ACC112 (cell line): ENCODE data around the gene GRID1.
"Not testable (repeated sequence)": the region's sequence is repeated elsewhere in the genome, so short reads cannot be mapped to it uniquely, and the experiment has no call there.

Experiments used
- H2AFZ ChIP-seq: fragments of 200-600 bp; sonication (generic); one replicate; pipeline ENCODE4 v1.6.0; 2017; ENCODE audit warnings: antibody characterized with exemption, low read length; ENCODE audit not compliant: unreplicated experiment
- H3K27ac ChIP-seq: fragments of 200-600 bp; sonication (generic); 2 replicates; pipeline ENCODE4 v1.5.1; 2014; ENCODE audit warnings: low read depth, mild to moderate bottlenecking, antibody characterized with exemption, low read length, moderate library complexity
- H3K27me3 ChIP-seq: fragments of 200-600 bp; sonication (generic); 2 replicates; pipeline ENCODE4 v1.6.1; 2014; ENCODE audit warnings: mild to moderate bottlenecking, antibody characterized with exemption, low read length, moderate library complexity, mixed read lengths; ENCODE audit not compliant: insufficient read depth
- H3K36me3 ChIP-seq: fragments of 200-600 bp; sonication (generic); 2 replicates; pipeline ENCODE4 v1.6.1; 2016; ENCODE audit warnings: mild to moderate bottlenecking, antibody characterized with exemption, low read length, moderate library complexity, mixed read lengths; ENCODE audit not compliant: insufficient read depth
- H3K4me1 ChIP-seq: fragments of 200-600 bp; sonication (generic); one replicate; pipeline ENCODE4 v1.6.1; 2016; ENCODE audit warnings: low read length, mixed read lengths; ENCODE audit not compliant: insufficient read depth, unreplicated experiment, control insufficient read depth
- H3K4me3 ChIP-seq: fragments of 200-600 bp; sonication (generic); 2 replicates; pipeline ENCODE4 v1.5.1; 2014; ENCODE audit warnings: mild to moderate bottlenecking, low read depth, low read length
- H3K79me2 ChIP-seq: fragments of 200-600 bp; sonication (generic); one replicate; pipeline ENCODE4 v1.6.0; 2016; ENCODE audit warnings: low read length; ENCODE audit not compliant: control insufficient read depth, unreplicated experiment, insufficient read depth

GRID1 gene

DNA sequence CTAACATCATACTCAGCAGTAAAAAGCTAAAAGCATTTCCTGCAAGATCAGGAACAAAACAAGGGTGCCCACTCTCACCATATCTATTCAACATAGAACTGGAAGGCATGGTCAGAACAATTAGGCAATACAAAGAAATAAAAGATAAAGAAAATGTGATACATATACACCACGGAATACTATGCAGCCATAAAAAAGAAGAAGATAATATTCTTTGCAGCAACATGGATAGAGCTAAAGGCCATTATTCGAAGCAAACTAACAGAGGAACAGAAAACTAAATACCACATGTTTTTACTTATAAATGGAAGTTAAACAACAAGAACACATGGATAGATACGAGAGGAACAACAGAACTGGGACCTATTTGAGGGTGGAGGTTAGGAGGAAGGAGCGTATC, 652.7 kb downstream of the GRID1 start:
- Histone ChIP-seq H3K27me3 (no peaks in the 10 kb centered on the region), H3K79me2 (no peaks in the 10 kb centered on the region), H3K27ac (no peak overlapping the region), H3K4me1 (no peaks in the 10 kb centered on the region), H2AFZ (no peak overlapping the region), H3K4me3 (no peak overlapping the region), H3K36me3 (no peaks in the 10 kb centered on the region)

DNA sequence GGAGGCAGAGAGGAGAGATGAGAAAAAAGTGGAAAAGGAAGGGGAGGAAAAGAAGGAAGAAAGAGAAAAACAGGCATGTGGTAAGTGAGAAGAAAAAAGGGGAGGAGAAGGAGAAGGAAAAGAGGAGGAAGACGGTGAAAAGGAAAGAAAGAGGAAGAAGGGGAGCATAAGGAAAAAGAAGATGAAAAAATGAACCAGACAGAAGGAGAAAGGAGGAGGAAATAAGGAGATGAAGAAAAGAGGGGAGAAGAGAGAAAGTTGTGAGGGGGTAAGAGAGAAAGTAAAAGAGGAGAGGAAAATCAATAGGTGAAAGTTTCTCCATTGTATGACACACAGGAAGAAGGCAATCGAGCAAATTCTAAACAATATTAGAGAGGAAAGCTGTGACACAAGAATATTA, 663.8 kb downstream of the GRID1 start:
- H3K79me2 ChIP-seq, result no peaks in the 10 kb centered on the region

DNA sequence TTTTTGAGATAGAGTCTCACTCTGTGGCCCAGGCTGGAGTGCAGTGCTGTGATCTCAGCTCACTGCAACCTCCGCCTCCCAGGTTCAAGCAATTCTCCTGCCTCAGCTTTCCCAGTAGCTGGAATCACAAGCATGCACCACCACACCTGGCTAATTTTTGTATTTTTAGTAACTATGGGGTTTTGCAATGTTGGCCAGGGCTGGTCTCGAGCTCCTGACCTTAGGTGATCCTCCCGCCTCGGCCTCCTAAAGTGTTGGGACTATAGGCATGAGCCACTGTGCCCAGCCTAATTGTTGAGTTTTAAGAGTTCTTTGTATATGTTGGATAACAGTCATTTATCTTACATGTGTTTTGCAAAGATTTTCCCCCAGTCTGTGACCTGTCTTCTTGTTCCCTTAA, 667.5 kb downstream of the GRID1 start:
- not testable (repeated sequence) for H3K27ac ChIP-seq, H3K36me3 ChIP-seq, H2AFZ ChIP-seq, H3K27me3 ChIP-seq, H3K4me3 ChIP-seq, H3K79me2 ChIP-seq, H3K4me1 ChIP-seq

More for the DNA sequence above, 663.8 kb downstream of the GRID1 start:
- Histone ChIP-seq H3K27me3 (no peaks in the 10 kb centered on the region), H3K4me3 (no peak overlapping the region), H2AFZ (no peak overlapping the region), H3K4me1 (no peaks in the 10 kb centered on the region), H3K27ac (no peak overlapping the region), H3K36me3 (no peaks in the 10 kb centered on the region)

DNA sequence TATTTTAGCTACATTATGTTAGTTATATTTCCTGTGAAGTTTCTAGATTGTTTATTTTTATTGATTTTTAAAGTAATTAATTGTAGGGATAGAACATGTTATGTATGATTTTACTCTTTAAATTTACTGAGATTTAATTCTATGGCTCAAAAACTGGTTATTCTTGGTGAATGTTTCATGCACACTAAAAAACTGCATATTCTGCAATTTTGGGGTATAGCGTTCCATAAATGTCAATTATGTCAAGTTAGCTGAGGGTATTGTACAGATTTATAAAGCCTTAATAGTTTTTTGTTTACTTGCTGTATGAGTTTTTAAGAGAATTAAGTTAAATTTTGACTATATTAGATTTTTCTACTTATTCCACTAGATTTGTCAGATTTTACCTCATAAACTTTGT, 669.7 kb downstream of the GRID1 start:
- H2AFZ ChIP-seq, result no peak overlapping the region
- no peaks in the 10 kb centered on the region for H3K27me3 ChIP-seq
- no peaks in the 10 kb centered on the region for H3K36me3 ChIP-seq
- H3K4me1 ChIP-seq, result no peaks in the 10 kb centered on the region
- no peaks in the 10 kb centered on the region for H3K79me2 ChIP-seq
- H3K4me3 ChIP-seq, result no peak overlapping the region
- H3K27ac ChIP-seq, result no peak overlapping the region

DNA sequence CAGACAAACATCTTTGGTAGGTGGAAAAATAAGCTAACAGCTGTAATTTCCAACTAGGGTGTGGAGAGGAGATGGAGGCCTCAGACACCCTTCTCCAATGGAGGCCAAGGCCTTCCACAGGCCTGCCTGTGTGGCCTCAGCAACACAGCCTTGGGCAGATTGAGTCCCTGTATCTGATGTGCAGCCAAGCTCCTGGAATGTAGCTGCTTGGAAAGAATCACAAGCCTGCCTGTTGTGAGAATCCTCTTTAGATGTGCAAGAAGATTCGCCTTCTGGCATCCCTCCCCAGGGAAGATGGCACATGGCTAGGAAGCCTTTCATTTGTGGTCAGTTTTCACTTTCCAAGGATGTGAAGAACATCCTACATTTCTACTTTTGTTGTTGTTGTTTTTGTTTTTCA, 684.0 kb downstream of the GRID1 start:
- Histone ChIP-seq H3K27me3 (no peaks in the 10 kb centered on the region), H2AFZ (no peak overlapping the region), H3K4me3 (no peak overlapping the region), H3K36me3 (no peaks in the 10 kb centered on the region), H3K27ac (no peak overlapping the region), H3K4me1 (no peaks in the 10 kb centered on the region), H3K79me2 (no peaks in the 10 kb centered on the region)

DNA sequence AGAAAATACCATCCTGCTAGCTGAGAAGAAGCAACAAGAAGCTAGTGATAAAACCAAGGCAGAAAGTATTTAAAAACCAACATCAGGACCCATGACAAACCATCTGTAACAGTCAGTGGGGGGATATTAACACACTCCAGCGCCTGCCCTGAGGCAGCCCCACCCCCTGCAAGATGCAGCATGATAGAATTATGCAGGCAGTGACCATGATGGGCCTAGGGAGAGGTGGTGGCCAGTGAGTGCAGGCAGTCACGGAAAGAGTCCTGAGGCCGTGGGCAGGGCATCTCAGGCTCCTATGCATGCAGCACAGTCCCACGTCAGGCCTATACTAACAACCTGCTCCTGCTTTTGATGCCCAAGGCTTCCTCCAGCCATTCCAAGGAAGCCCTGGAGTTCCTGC, 686.9 kb downstream of the GRID1 start:
- H3K4me3 ChIP-seq, result no peak overlapping the region
- H3K27ac ChIP-seq, result no peak overlapping the region
- H3K27me3 ChIP-seq, result no peaks in the 10 kb centered on the region
- H3K36me3 ChIP-seq, result no peaks in the 10 kb centered on the region
- no peaks in the 10 kb centered on the region for H3K79me2 ChIP-seq
- H2AFZ ChIP-seq, result no peak overlapping the region
- no peaks in the 10 kb centered on the region for H3K4me1 ChIP-seq

DNA sequence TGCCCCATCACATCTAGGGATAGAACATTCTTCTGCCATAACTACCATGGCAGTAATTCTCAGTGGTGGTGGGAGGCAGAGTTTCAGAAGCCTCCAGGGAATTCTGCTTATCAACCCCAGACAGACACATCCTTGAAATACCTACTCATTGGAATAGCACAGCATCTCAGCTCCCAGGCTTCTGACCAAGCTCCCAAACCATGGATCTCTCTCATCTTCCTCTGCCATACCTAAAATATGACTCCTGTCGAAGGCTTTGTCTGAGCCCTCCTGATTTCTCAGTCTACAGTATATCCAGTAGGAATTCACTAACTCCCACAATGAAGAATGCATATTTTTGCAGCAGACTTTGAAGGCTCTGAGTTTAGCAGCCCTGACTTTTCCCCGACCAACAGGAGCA, 687.5 kb downstream of the GRID1 start:
- no peak overlapping the region for H3K4me3 ChIP-seq

DNA sequence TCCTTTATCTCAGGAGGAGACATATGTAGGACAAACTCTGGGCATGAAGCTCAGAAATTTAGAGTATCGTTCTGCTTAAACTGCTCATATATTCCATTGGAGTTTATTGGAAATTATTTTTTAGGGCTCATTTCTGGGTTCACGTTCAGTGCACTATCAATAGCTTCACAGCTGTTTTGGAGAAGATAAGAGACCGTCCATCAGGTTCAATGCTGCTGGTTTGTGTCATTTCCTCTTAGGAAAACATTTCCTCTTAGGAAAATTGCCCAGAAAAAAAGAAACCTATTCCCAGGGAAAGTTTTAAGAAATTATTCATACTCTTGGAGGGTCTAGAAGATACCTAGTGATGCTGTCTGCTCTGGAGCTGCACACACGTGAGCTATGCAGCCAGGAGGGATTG, 691.7 kb downstream of the GRID1 start:
- Histone ChIP-seq H3K27me3 (no peaks in the 10 kb centered on the region), H3K4me3 (no peak overlapping the region), H3K27ac (no peak overlapping the region), H3K79me2 (no peaks in the 10 kb centered on the region), H3K36me3 (no peaks in the 10 kb centered on the region), H2AFZ (no peak overlapping the region), H3K4me1 (no peaks in the 10 kb centered on the region)

More for the DNA sequence above, 687.5 kb downstream of the GRID1 start:
- Histone ChIP-seq H3K4me1 (no peaks in the 10 kb centered on the region), H3K27ac (no peak overlapping the region), H3K27me3 (no peaks in the 10 kb centered on the region), H3K79me2 (no peaks in the 10 kb centered on the region), H3K36me3 (no peaks in the 10 kb centered on the region), H2AFZ (no peak overlapping the region)

DNA sequence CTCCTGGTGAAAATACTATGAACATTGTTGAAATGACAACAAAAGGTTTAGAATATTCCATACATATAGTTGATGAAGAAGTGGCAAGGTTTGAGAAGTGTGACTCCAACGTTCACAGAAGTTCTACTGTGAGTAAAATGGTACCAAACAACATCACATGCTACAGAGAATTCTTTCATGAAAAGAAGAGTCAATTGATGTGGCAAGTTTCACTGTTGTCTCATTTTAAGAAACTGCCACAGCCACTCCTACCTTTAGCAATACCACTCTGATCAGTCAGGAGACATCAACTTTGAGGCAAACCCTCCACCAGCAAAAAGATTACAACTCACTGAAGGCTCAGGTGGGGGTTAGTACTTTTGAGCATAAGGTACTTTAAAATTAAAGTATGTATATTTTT, 693.3 kb downstream of the GRID1 start:
- Histone ChIP-seq H3K36me3 (no peaks in the 10 kb centered on the region), H2AFZ (no peak overlapping the region), H3K4me1 (no peaks in the 10 kb centered on the region), H3K27ac (no peak overlapping the region), H3K79me2 (no peaks in the 10 kb centered on the region), H3K4me3 (no peak overlapping the region), H3K27me3 (no peaks in the 10 kb centered on the region)

DNA sequence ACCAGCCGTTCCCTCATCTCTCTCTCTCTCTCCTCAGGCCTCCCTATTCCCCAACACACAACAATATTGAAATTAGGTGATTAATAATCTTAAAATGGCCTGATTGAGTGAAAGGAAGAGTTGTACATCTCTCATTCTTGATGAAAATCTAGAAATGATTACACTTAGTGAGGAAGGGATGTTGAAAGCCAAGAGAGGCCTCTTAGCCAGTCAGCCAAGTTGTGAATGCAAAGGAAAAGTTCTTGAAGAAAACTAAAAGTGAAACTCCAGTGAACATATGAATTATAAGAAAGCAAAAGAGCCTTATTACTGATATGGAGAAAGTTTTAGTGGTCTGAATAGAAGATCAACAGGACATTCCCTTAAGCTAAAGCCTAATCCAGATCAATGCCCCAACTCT, 695.1 kb downstream of the GRID1 start:
- Histone ChIP-seq H3K36me3 (no peaks in the 10 kb centered on the region), H3K27me3 (no peaks in the 10 kb centered on the region), H3K4me1 (no peaks in the 10 kb centered on the region), H2AFZ (no peak overlapping the region), H3K27ac (no peak overlapping the region), H3K4me3 (no peak overlapping the region), H3K79me2 (no peaks in the 10 kb centered on the region)

DNA sequence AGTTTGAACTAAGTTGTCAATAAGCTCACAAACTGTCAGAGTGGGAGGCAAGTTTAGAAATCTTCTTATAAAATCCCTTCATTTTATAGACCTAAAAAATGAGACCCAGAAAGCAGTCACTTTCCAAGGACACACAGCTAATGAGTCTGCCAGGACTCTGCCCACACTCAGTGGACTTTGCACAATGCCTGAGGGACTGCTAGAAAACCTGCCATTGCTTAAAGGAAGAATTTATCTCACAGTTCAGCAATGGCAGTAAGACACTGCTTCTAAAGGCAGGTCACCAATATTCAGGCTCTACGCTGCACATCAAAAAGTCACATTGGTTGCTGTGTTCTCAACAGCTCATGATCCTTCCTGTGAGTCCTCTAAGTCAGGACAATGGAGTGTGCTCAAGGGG, 698.1 kb downstream of the GRID1 start:
- Histone ChIP-seq H3K36me3 (no peaks in the 10 kb centered on the region), H3K27me3 (no peaks in the 10 kb centered on the region), H3K4me1 (no peaks in the 10 kb centered on the region), H2AFZ (no peak overlapping the region), H3K79me2 (no peaks in the 10 kb centered on the region), H3K27ac (no peak overlapping the region), H3K4me3 (no peak overlapping the region)
